Liver (tissue), 9 donors: ENCODE data around the gene SAFB. TPM values are rescaled to one million over a fixed set of nuclear protein-coding genes. Genes with fewer than 3 reads are reported as not detected.

ENCODE experiments used
- DNase-seq: peaks from one replicate; pipeline ENCODE4 v3.0.0-alpha.2; 2017; ENCODE audit warnings: low spot score
- H3K27ac ChIP-seq, 2 donors: one replicate each; pipeline ENCODE4 v1.7.0; 2013; ENCODE audit warnings: inconsistent platforms in 2 of 2, low read length in 2 of 2, control low read depth in 1 of 2, low read depth in 1 of 2, mild to moderate bottlenecking in 1 of 2
- H3K27me3 ChIP-seq, 4 donors: one replicate each; pipeline versions ENCODE4 v1.6.1 to v1.7.0; 2013; ENCODE audit warnings: low read length in 3 of 4, inconsistent platforms in 1 of 4, mild to moderate bottlenecking in 1 of 4, moderate library complexity in 1 of 4; ENCODE audit not compliant: control insufficient read depth in 4 of 4, insufficient read depth in 4 of 4
- H3K36me3 ChIP-seq, 4 donors: one replicate each; pipeline versions ENCODE4 v1.6.1 to v1.7.0; 2013; ENCODE audit warnings: low read length in 3 of 4, mild to moderate bottlenecking in 3 of 4, low read depth in 1 of 4, moderate library complexity in 1 of 4; ENCODE audit not compliant: control insufficient read depth in 4 of 4, insufficient read depth in 3 of 4
- H3K4me1 ChIP-seq, 4 donors: one replicate each; pipeline versions ENCODE4 v1.6.1 to v1.7.0; 2013; ENCODE audit warnings: low read length in 3 of 4, mild to moderate bottlenecking in 3 of 4, moderate library complexity in 1 of 4; ENCODE audit not compliant: control insufficient read depth in 4 of 4, insufficient read depth in 4 of 4
- H3K4me3 ChIP-seq, 3 donors: one replicate each; pipeline versions ENCODE4 v1.6.1 to v1.7.0; 2013; ENCODE audit warnings: low read length in 3 of 3, control low read depth in 1 of 3, low read depth in 1 of 3, mild to moderate bottlenecking in 1 of 3
- H3K9ac ChIP-seq, 2 donors: one replicate each; pipeline ENCODE4 v1.7.0; 2013; ENCODE audit warnings: low read length in 2 of 2, mild to moderate bottlenecking in 2 of 2, moderate library complexity in 2 of 2, control low read depth in 1 of 2, low read depth in 1 of 2
- H3K9me3 ChIP-seq, 4 donors: one replicate each; pipeline versions ENCODE4 v1.6.1 to v1.7.0; 2013; ENCODE audit warnings: low read length in 3 of 4; ENCODE audit not compliant: control insufficient read depth in 4 of 4
- ATF3 ChIP-seq: IDR thresholded peaks from 2 replicates; pipeline ENCODE4 v1.6.1; 2016; ENCODE audit warnings: antibody characterized with exemption
- CTCF ChIP-seq: fragments of 150-350 bp; IDR thresholded peaks from 2 replicates; pipeline ENCODE4 v1.5.1; 2017; ENCODE audit warnings: improper control_type of control experiment, low read depth, low read length; ENCODE audit not compliant: missing input control
- EGR1 ChIP-seq, 2 donors: IDR thresholded peaks; 2 replicates each; pipeline ENCODE4 v1.6.1; 2016 to 2018; ENCODE audit warnings: antibody characterized with exemption in 2 of 2, low read depth in 2 of 2
- FOXA1 ChIP-seq: IDR thresholded peaks from 2 replicates; pipeline ENCODE4 v1.6.1; 2016; ENCODE audit warnings: antibody characterized with exemption
- FOXA2 ChIP-seq: IDR thresholded peaks from 2 replicates; pipeline ENCODE4 v1.6.1; 2016; ENCODE audit warnings: antibody characterized with exemption
- GABPA ChIP-seq, 2 donors: IDR thresholded peaks in 1 of 2; conservative IDR thresholded peaks in 1 of 2; 2 replicates each; pipeline ENCODE4 v1.6.1; 2016; ENCODE audit warnings: antibody characterized with exemption in 2 of 2, mild to moderate bottlenecking in 1 of 2, moderate library complexity in 1 of 2
- HNF4A ChIP-seq, 2 donors: conservative IDR thresholded peaks; 2 replicates each; pipeline ENCODE4 v1.6.1; 2016; ENCODE audit warnings: antibody characterized with exemption in 2 of 2, mild to moderate bottlenecking in 2 of 2
- HNF4G ChIP-seq: IDR thresholded peaks from 2 replicates; pipeline ENCODE4 v1.6.1; 2016; ENCODE audit warnings: antibody characterized with exemption
- JUND ChIP-seq, 2 donors: IDR thresholded peaks; 2 replicates each; pipeline ENCODE4 v1.6.1; 2016; ENCODE audit warnings: antibody characterized with exemption in 2 of 2
- MAX ChIP-seq: IDR thresholded peaks from 2 replicates; pipeline ENCODE4 v1.6.1; 2016; ENCODE audit warnings: antibody characterized with exemption
- NR2F2 ChIP-seq: IDR thresholded peaks from 2 replicates; pipeline ENCODE4 v1.6.1; 2016; ENCODE audit warnings: antibody characterized with exemption
- REST ChIP-seq: IDR thresholded peaks from 2 replicates; pipeline ENCODE4 v1.6.1; 2016; ENCODE audit warnings: antibody characterized with exemption, mild to moderate bottlenecking
- RXRA ChIP-seq, 2 donors: IDR thresholded peaks; 2 replicates each; pipeline ENCODE4 v1.6.1; 2017 to 2018; ENCODE audit warnings: antibody characterized with exemption in 2 of 2, mild to moderate bottlenecking in 1 of 2
- SP1 ChIP-seq: IDR thresholded peaks from 2 replicates; pipeline ENCODE4 v1.6.1; 2018; ENCODE audit warnings: antibody characterized with exemption, mild to moderate bottlenecking
- TAF1 ChIP-seq: conservative IDR thresholded peaks from 2 replicates; pipeline ENCODE4 v1.6.1; 2016; ENCODE audit warnings: antibody characterized with exemption, mild to moderate bottlenecking
- ZBTB33 ChIP-seq: IDR thresholded peaks from 2 replicates; pipeline ENCODE4 v1.6.1; 2016; ENCODE audit warnings: antibody characterized with exemption
- WGBS: extraction: QIAGEN DNeasy Blood & Tissue Kit; methylation state at CpG from one replicate; pipeline ENCODE4 v1.1.7; 2013; 5-methylcytosine and 5-hydroxymethylcytosine counted together
- polyA plus RNA-seq, 2 donors: library from polyadenylated mRNA; stranded (reverse) in 1 of 2; unstranded in 1 of 2; fragments of 200-250 nt in 1 of 2; fragments of >200 nt in 1 of 2; fragmentation: Nextera tagmentation in 1 of 2; extraction: Ambion mirVana in 1 of 2; gene quantifications; one replicate each; pipeline versions ENCODE4 v1.2.1 to v1.2.3, GENCODE V29; 2013 to 2015
- total RNA-seq, 2 donors: library from RNA; depleted of rRNA; stranded (reverse); fragments of >200 nt; gene quantifications; one replicate each; pipeline ENCODE4 v1.2.3, GENCODE V29; 2014
- donor health status: healthy.
- donor health status: healthy.
- donor health status: healthy.
- donor health status: healthy.
- donor health status: healthy.

Gene SAFB
- total and polyA plus RNA-seq, 4 donors = 16.5 to 65.0 (median 38.5) TPM

- Histone ChIP-seq H3K9ac (no peak overlapping the region), H3K27ac (no peak overlapping the region), H3K36me3 (no peaks in the 10 kb centered on the region), H3K4me1 (peaks cover 4 to 22% (median 13%) of the 10 kb centered on the region in 4 donors), H3K4me3 (no peak overlapping the region), H3K9me3 (no peaks in the 10 kb centered on the region), H3K27me3 (no peaks in the 10 kb centered on the region)
- TF ChIP-seq HNF4G = no peak
- TF ChIP-seq JUND (IDR thresholded peaks at IDR 0.05) = no peak
- TF ChIP-seq RXRA (IDR thresholded peaks at IDR 0.05) = no peak
- no peak for TF ChIP-seq EGR1 (IDR thresholded peaks at IDR 0.05; ENCODE audit: low read depth in 2 of 2)
- no peak for TF ChIP-seq ATF3
- TF ChIP-seq SP1 = no peak
- TF ChIP-seq CTCF = no peak
- TF ChIP-seq HNF4A (conservative IDR thresholded peaks at IDR 0.05) = no peak
- no peak for TF ChIP-seq FOXA1
- TF ChIP-seq ZBTB33 = no peak
- TF ChIP-seq GABPA (IDR thresholded peaks at IDR 0.05 in 1 of 2, conservative IDR thresholded peaks at IDR 0.05 in 1 of 2) = no peak
- 94% methylated on average over 9 of the region's 9 CpGs for WGBS
- no peak for DNase-seq
Measured at GRCh38 chr19:5677580-5677979, 54.7 kb downstream of the SAFB start.

- no peak overlapping the region for H3K9ac ChIP-seq
- H3K27me3 ChIP-seq = no peaks in the 10 kb centered on the region
- WGBS = 85% methylated on average over 22 of the region's 22 CpGs
- H3K9me3 ChIP-seq = no peaks in the 10 kb centered on the region
- TF ChIP-seq GABPA (IDR thresholded peaks at IDR 0.05 in 1 of 2, conservative IDR thresholded peaks at IDR 0.05 in 1 of 2) (no peak), MAX (no peak), ZBTB33 (no peak), NR2F2 (no peak), CTCF (no peak), HNF4A (conservative IDR thresholded peaks at IDR 0.05) (no peak), REST (no peak), EGR1 (IDR thresholded peaks at IDR 0.05; ENCODE audit: low read depth in 2 of 2) (no peak), HNF4G (no peak), FOXA2 (no peak), TAF1 (no peak), FOXA1 (no peak), SP1 (no peak)
- no peak overlapping the region for H3K27ac ChIP-seq
- no peak overlapping the region for H3K4me3 ChIP-seq
- no peaks in the 10 kb centered on the region for H3K36me3 ChIP-seq
- H3K4me1 ChIP-seq = peaks cover 4 to 22% (median 13%) of the 10 kb centered on the region in 4 donors
- DNase-seq = no peak
Measured at GRCh38 chr19:5678071-5678718, 55.3 kb downstream of the SAFB start.
